SK-N-SH (cell line): ENCODE data around the gene PSMF1. TPM values are rescaled to one million over a fixed set of nuclear protein-coding genes. Genes with fewer than 3 reads are reported as not detected.

Source experiments
- CTCF ChIA-PET: fragments of 300-600, 350-600 bp; formaldehyde crosslinking; extraction: SDS; loops from one replicate; lab custom pipeline; 2021; lab: Yijun Ruan, JAX
- POLR2A ChIA-PET: fragments of 350-600 bp; sonication (Branson Sonifier 250); formaldehyde crosslinking; extraction: SDS; loops from one replicate; lab custom pipeline; 2020; ENCODE audit warnings: antibody characterized with exemption, inconsistent platforms; lab: Yijun Ruan, JAX
- DNase-seq: peaks from one replicate; pipeline ENCODE4 v3.0.0; 2012
- H2AFZ ChIP-seq: fragments of 200-600 bp; sonication (generic); 2 replicates; pipeline ENCODE4 v1.8.1; 2016; ENCODE audit warnings: antibody characterized with exemption, mild to moderate bottlenecking, low read depth
- H3F3A ChIP-seq: fragments of 200-600 bp; sonication (generic); replicated peaks from 2 replicates; pipeline ENCODE3; 2016; ENCODE audit warnings: antibody characterized with exemption, mild to moderate bottlenecking; ENCODE audit not compliant: insufficient read depth
- H3K27ac ChIP-seq, 2 experiments: fragments of 200-500 bp in 1 of 2; fragments of 200-600 bp in 1 of 2; sonication (Bioruptor generic) in 1 of 2; sonication (generic), shearing (Covaris generic) in 1 of 2; 2 replicates each; pipeline versions ENCODE4 v1.5.1 to v1.6.1; 2014 to 2016; ENCODE audit warnings: low read depth in 2 of 2, inconsistent platforms in 1 of 2, low read length in 1 of 2, mild to moderate bottlenecking in 1 of 2, mixed read lengths in 1 of 2
- H3K27me3 ChIP-seq: fragments of 200-600 bp; sonication (generic), shearing (Covaris generic); 2 replicates; pipeline ENCODE4 v1.6.1; 2016; ENCODE audit warnings: mixed run types; ENCODE audit not compliant: insufficient read depth
- H3K36me3 ChIP-seq, 2 experiments: fragments of 200-500 bp in 1 of 2; fragments of 200-600 bp in 1 of 2; sonication (Bioruptor generic) in 1 of 2; sonication (generic) in 1 of 2; replicated peaks in 1 of 2; 2 replicates each; pipeline versions ENCODE3 to v1.5.1; 2014 to 2016; ENCODE audit warnings: low read length in 1 of 2, mild to moderate bottlenecking in 1 of 2; ENCODE audit not compliant: insufficient read depth in 2 of 2, control insufficient read depth in 1 of 2
- H3K4me1 ChIP-seq, 2 experiments: fragments of 200-500 bp in 1 of 2; fragments of 200-600 bp in 1 of 2; sonication (Bioruptor generic) in 1 of 2; sonication (generic), shearing (Covaris generic) in 1 of 2; 2 replicates each; pipeline versions ENCODE4 v1.5.1 to v1.6.1; 2014 to 2016; ENCODE audit warnings: low read depth in 1 of 2, low read length in 1 of 2, mixed run types in 1 of 2; ENCODE audit not compliant: insufficient read depth in 2 of 2, control insufficient read depth in 1 of 2
- H3K4me2 ChIP-seq: fragments of 200-600 bp; sonication (generic), shearing (Covaris generic); 2 replicates; pipeline ENCODE4 v1.6.1; 2017; ENCODE audit warnings: mixed run types
- H3K4me3 ChIP-seq, 2 experiments: fragments of 200-500 bp in 1 of 2; fragments of 200-600 bp in 1 of 2; sonication (Bioruptor generic) in 1 of 2; sonication (generic), shearing (Covaris generic) in 1 of 2; 2 replicates each; pipeline versions ENCODE4 v1.5.1 to v1.8.1; 2014 to 2016; ENCODE audit warnings: low read depth in 2 of 2, inconsistent platforms in 1 of 2, low read length in 1 of 2, mild to moderate bottlenecking in 1 of 2, mixed read lengths in 1 of 2, moderate library complexity in 1 of 2
- H3K79me2 ChIP-seq: fragments of 200-600 bp; sonication (generic); 2 replicates; pipeline ENCODE4 v1.8.1; 2017; ENCODE audit warnings: mild to moderate bottlenecking; ENCODE audit not compliant: insufficient read depth
- H3K9ac ChIP-seq: fragments of 200-600 bp; sonication (generic); 2 replicates; pipeline ENCODE4 v1.6.1; 2017; ENCODE audit warnings: mixed run types
- H3K9me2 ChIP-seq: fragments of 200-600 bp; sonication (generic); 2 replicates; pipeline ENCODE4 v1.6.1; 2017; ENCODE audit warnings: mixed run types
- H3K9me3 ChIP-seq: fragments of 200-600 bp; sonication (generic); 2 replicates; pipeline ENCODE4 v1.6.1; 2017; ENCODE audit warnings: mixed run types, mild to moderate bottlenecking, moderate library complexity
- H4K20me1 ChIP-seq: fragments of 200-600 bp; sonication (generic); 2 replicates; pipeline ENCODE4 v1.6.1; 2017; ENCODE audit warnings: mild to moderate bottlenecking, mixed run types; ENCODE audit not compliant: insufficient read depth
- ELF1 ChIP-seq: IDR thresholded peaks from 2 replicates; pipeline ENCODE4 v1.4.0; 2012
- EZH2phosphoT487 ChIP-seq: fragments of 200-600 bp; sonication (generic); IDR thresholded peaks from 2 replicates; pipeline ENCODE4 v1.6.1; 2017; ENCODE audit warnings: low read depth, mixed run types, mild to moderate bottlenecking, antibody characterized with exemption, moderate library complexity, borderline replicate concordance
- FOXM1 ChIP-seq: IDR thresholded peaks from 2 replicates; pipeline ENCODE4 v1.4.0; 2012; ENCODE audit warnings: low read depth, mild to moderate bottlenecking
- NFIC ChIP-seq: IDR thresholded peaks from 2 replicates; pipeline ENCODE4 v1.4.0; 2012; ENCODE audit warnings: borderline replicate concordance
- NRF1 ChIP-seq: IDR thresholded peaks from 2 replicates; pipeline ENCODE4 v1.6.1; 2012; ENCODE audit warnings: low read depth, mild to moderate bottlenecking, low read length
- REST ChIP-seq: IDR thresholded peaks from 2 replicates; pipeline ENCODE4 v1.6.1; 2012; ENCODE audit warnings: mild to moderate bottlenecking, low read depth, low read length, moderate library complexity
- RXRA ChIP-seq: IDR thresholded peaks from 2 replicates; pipeline ENCODE4 v1.4.0; 2012; ENCODE audit warnings: low read depth, mild to moderate bottlenecking, borderline replicate concordance
- SIN3A ChIP-seq: IDR thresholded peaks from 2 replicates; pipeline ENCODE4 v1.6.1; 2012; ENCODE audit warnings: low read depth, mild to moderate bottlenecking, low read length, moderate library complexity, borderline replicate concordance
- TAF1 ChIP-seq: IDR thresholded peaks from 2 replicates; pipeline ENCODE4 v1.6.1; 2012; ENCODE audit warnings: low read depth, mild to moderate bottlenecking, low read length, moderate library complexity, borderline replicate concordance
- YY1 ChIP-seq: IDR thresholded peaks from 2 replicates; pipeline ENCODE4 v1.4.0; 2012; ENCODE audit warnings: low read depth, mild to moderate bottlenecking
- ZBTB33 ChIP-seq: IDR thresholded peaks from 2 replicates; pipeline ENCODE4 v1.4.0; 2012; ENCODE audit warnings: low read depth, borderline replicate concordance
- WGBS: methylation state at CpG from one replicate; pipeline ENCODE4 v1.1.6; 2017; ENCODE audit warnings: low lambda C conversion rate; 5-methylcytosine and 5-hydroxymethylcytosine counted together
- polyA plus RNA-seq, 3 experiments: library from polyadenylated mRNA; depleted of rRNA; stranded (reverse); fragments of >200 nt; gene quantifications; 2 replicates each; pipeline ENCODE4 v1.2.3, GENCODE V29; 2012

PSMF1 gene
- polyA plus RNA-seq, 1 of the 3 experiments (the other 2 are of a cell fraction), result 103 TPM

GRCh38 chr20:1119524-1119923 lies 1.1 kb downstream of the PSMF1 start:
- peaks cover 7% of the 10 kb centered on the region; the same call in 1 of the 2 replicates for H4K20me1 ChIP-seq
- H3K79me2 ChIP-seq, result peaks cover 67% of the 10 kb centered on the region
- H3K27me3 ChIP-seq, result no peaks in the 10 kb centered on the region
- no peaks in the 10 kb centered on the region for H3K9me2 ChIP-seq
- POLR2A ChIA-PET, result no interaction called here
- no peak for TF ChIP-seq TAF1
- TF ChIP-seq SIN3A, result no peak
- no peak for TF ChIP-seq ELF1
- no peak overlapping the region for H3K27ac ChIP-seq
- H3K4me3 ChIP-seq, result peak overlapping the region; percentile 99 to 100
- CTCF ChIA-PET, result interaction anchor here (1.1 to 5.2 kb wide), 3 partner anchors 11 to 161 kb away, joined by 3 to 41 read pairs (median 3); no protein-coding TSS in a partner anchor
- DNase-seq, result no peak
- no peaks in the 10 kb centered on the region for H3F3A ChIP-seq
- peaks cover 13 to 22% of the 10 kb centered on the region in 2 experiments for H3K36me3 ChIP-seq
- H3K4me2 ChIP-seq, result peak overlapping the region; percentile 83
- H2AFZ ChIP-seq, result no peak overlapping the region
- H3K9me3 ChIP-seq, result no peaks in the 10 kb centered on the region
- H3K4me1 ChIP-seq, result peaks cover 12 to 33% of the 10 kb centered on the region in 2 experiments; a peak in 3 of 4 replicates
- WGBS, result 6% methylated on average over 3 of the region's 3 CpGs
- H3K9ac ChIP-seq, result peak overlapping the region; percentile 83

GRCh38 chr20:1121429-1121828 lies 3.0 kb downstream of the PSMF1 start:
- Histone ChIP-seq H3K4me3 (no peak overlapping the region), H3K4me2 (peak overlapping the region; percentile 7; the same call in 1 of the 2 replicates), H3K79me2 (peaks cover 76% of the 10 kb centered on the region), H3K27ac (no peak overlapping the region), H3K9me3 (no peaks in the 10 kb centered on the region), H2AFZ (no peak overlapping the region), H3K9me2 (no peaks in the 10 kb centered on the region), H3K4me1 (peaks cover 12 to 33% of the 10 kb centered on the region in 2 experiments; a peak in 3 of 4 replicates), H3K9ac (no peak overlapping the region), H3K27me3 (no peaks in the 10 kb centered on the region), H4K20me1 (peaks cover 7% of the 10 kb centered on the region; the same call in 1 of the 2 replicates), H3F3A (no peaks in the 10 kb centered on the region), H3K36me3 (peaks cover 23 to 39% of the 10 kb centered on the region in 2 experiments)
- 100% methylated on average over 1 of the region's 1 CpG for WGBS
- CTCF ChIA-PET, result interaction anchor here (0.9 to 1.2 kb wide), 2 partner anchors 13 to 65 kb away, joined by 3 read pairs; no protein-coding TSS in a partner anchor
- TF ChIP-seq FOXM1, result no peak
- no peak for TF ChIP-seq NRF1
- TF ChIP-seq YY1, result no peak
- no peak for TF ChIP-seq RXRA
- TF ChIP-seq EZH2phosphoT487, result no peak
- no peak for TF ChIP-seq REST
- TF ChIP-seq NFIC, result no peak
- TF ChIP-seq ZBTB33, result no peak
- DNase-seq, result no peak
- POLR2A ChIA-PET, result no interaction called here
